GM18519 (cell line): ENCODE results near the gene ANTXR2.

Experiments
- ATAC-seq: cut with Tn5 transposase; IDR thresholded peaks from one replicate; pipeline ENCODE4 v1.9.1; 2021; ENCODE audit warnings: mild to moderate bottlenecking, moderate library complexity; ENCODE audit not compliant: unreplicated experiment, low FRiP score

The ANTXR2 gene

GRCh38 chr4:79881407-79881806, 191.6 kb downstream of the ANTXR2 start:
- ATAC-seq = no peak

- ATAC-seq = no peak
Measured at GRCh38 chr4:79877511-79877910, 195.5 kb downstream of the ANTXR2 start.

- ATAC-seq = no peak
Measured at GRCh38 chr4:79875344-79875899, 197.6 kb downstream of the ANTXR2 start.

GRCh38 chr4:79874197-79874596, 198.8 kb downstream of the ANTXR2 start:
- ATAC-seq = no peak

- ATAC-seq = no peak
Measured at GRCh38 chr4:79872738-79873137, 200.3 kb downstream of the ANTXR2 start.

GRCh38 chr4:79871961-79872360, 201.1 kb downstream of the ANTXR2 start:
- no peak for ATAC-seq

- ATAC-seq = no peak
Measured at GRCh38 chr4:79869597-79870237, 203.3 kb downstream of the ANTXR2 start.

GRCh38 chr4:79865201-79865597, 207.8 kb downstream of the ANTXR2 start:
- ATAC-seq = no peak

GRCh38 chr4:79864500-79865200, 208.4 kb downstream of the ANTXR2 start:
- no peak for ATAC-seq

GRCh38 chr4:79863333-79863732, 209.7 kb downstream of the ANTXR2 start:
- ATAC-seq = no peak

- ATAC-seq = no peak
Measured at GRCh38 chr4:79862821-79863220, 210.2 kb downstream of the ANTXR2 start.

GRCh38 chr4:79857811-79858210, 215.2 kb downstream of the ANTXR2 start:
- no peak for ATAC-seq

GRCh38 chr4:79856196-79856595, 216.8 kb downstream of the ANTXR2 start:
- no peak for ATAC-seq

GRCh38 chr4:79854856-79855502, 218.1 kb downstream of the ANTXR2 start:
- no peak for ATAC-seq

- ATAC-seq = no peak
Measured at GRCh38 chr4:79852305-79852730, 220.7 kb downstream of the ANTXR2 start.

- no peak for ATAC-seq
Measured at GRCh38 chr4:79851625-79852304, 221.3 kb downstream of the ANTXR2 start.
